Mammary epithelial cell (primary cell): ENCODE results near the gene LMO7.

Experiments
- EZH2 ChIP-seq: IDR thresholded peaks from 2 replicates; pipeline ENCODE4 v1.6.1; 2012; ENCODE audit warnings: low read length, inconsistent platforms, borderline replicate concordance
- TF ChIP-seq, protein P1 (sequence below), 2 donors: IDR thresholded peaks in 1 of 2; conservative IDR thresholded peaks in 1 of 2; 2 replicates each; pipeline ENCODE4 v1.5.1; 2011 to 2012; ENCODE audit warnings: inconsistent platforms in 2 of 2, low read length in 2 of 2, mild to moderate bottlenecking in 2 of 2, control low read depth in 1 of 2, low read depth in 1 of 2; ENCODE audit not compliant: insufficient read depth in 1 of 2; ENCODE audit errors: extremely low read depth in 1 of 2

GRCh38 chr13:75620020-75620419, 16.1 kb upstream of the LMO7 start:
- TF ChIP-seq, protein P1, sequence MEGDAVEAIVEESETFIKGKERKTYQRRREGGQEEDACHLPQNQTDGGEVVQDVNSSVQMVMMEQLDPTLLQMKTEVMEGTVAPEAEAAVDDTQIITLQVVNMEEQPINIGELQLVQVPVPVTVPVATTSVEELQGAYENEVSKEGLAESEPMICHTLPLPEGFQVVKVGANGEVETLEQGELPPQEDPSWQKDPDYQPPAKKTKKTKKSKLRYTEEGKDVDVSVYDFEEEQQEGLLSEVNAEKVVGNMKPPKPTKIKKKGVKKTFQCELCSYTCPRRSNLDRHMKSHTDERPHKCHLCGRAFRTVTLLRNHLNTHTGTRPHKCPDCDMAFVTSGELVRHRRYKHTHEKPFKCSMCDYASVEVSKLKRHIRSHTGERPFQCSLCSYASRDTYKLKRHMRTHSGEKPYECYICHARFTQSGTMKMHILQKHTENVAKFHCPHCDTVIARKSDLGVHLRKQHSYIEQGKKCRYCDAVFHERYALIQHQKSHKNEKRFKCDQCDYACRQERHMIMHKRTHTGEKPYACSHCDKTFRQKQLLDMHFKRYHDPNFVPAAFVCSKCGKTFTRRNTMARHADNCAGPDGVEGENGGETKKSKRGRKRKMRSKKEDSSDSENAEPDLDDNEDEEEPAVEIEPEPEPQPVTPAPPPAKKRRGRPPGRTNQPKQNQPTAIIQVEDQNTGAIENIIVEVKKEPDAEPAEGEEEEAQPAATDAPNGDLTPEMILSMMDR (conservative IDR thresholded peaks at IDR 0.05 in 1 of 2, IDR thresholded peaks at IDR 0.05 in 1 of 2; ENCODE audit: extremely low read depth in 1 of 2, insufficient read depth in 1 of 2, low read depth in 1 of 2, low read length in 2 of 2), result no peak
- no peak for TF ChIP-seq EZH2
